ENCODE measurements around the gene IFNA21.
"Not testable (repeated sequence)": the region's sequence is repeated elsewhere in the genome, so short reads cannot be mapped to it uniquely, and the experiment has no call there.

IFNA21 gene

GRCh38 chr9:21141427-21141882 is 25.0 kb downstream of the IFNA21 start, which contains the start of gene IFNW1:
Gene IFNW1 (minus strand): TSS chr9:21141832. CDS start chr9:21141570, 262 bp downstream.
- DNase-seq (ENCODE audit: low read depth in 2 of 2) = no peak

DNA sequence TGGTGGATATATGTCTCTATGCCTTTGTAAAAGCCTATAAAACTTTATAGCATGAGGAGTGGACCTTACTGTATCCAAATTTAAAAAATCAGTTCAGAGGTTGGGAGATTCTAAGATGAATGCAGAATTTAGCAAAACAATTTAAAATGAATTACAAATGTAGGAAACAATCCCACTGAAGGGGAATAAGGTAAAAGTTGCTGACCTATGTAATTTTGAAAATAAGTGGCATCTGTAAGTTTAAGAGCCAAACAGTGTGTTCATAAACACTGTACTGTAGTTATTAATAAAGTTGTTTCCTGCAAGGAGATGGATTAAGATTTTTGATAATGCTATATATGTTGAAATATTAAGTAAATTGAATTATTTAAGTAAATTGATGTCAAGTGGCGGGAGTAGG is 29.4 kb downstream of the IFNA21 start:
- DNase-seq (ENCODE audit: low read depth in 2 of 2) = no peak

GRCh38 chr9:21135736-21136135 is 30.7 kb downstream of the IFNA21 start:
- no peak for DNase-seq (ENCODE audit: low read depth in 2 of 2)

DNA sequence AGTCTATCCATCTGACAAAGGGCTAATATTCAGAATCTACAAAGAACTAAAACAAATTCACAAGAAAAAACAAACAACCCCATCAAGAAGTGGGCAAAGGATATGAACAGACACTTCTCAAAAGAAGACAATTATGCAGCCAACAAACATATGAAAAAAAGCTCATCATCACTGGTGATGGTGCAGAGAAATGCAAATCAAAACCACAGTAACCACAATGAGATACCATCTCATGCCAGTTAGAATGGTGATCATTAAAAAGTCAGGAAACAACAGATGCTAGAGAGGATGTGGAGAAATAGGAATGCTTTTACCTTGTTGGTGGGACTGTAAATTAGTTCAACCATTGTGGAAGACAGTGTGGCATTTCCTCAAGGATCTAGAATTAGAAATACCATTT is 38.3 kb downstream of the IFNA21 start:
- DNase-seq (ENCODE audit: low read depth in 2 of 2) = not testable (repeated sequence)

GRCh38 chr9:21121595-21122251 is 44.7 kb downstream of the IFNA21 start:
- DNase-seq (ENCODE audit: low read depth in 2 of 2) = no peak

DNA sequence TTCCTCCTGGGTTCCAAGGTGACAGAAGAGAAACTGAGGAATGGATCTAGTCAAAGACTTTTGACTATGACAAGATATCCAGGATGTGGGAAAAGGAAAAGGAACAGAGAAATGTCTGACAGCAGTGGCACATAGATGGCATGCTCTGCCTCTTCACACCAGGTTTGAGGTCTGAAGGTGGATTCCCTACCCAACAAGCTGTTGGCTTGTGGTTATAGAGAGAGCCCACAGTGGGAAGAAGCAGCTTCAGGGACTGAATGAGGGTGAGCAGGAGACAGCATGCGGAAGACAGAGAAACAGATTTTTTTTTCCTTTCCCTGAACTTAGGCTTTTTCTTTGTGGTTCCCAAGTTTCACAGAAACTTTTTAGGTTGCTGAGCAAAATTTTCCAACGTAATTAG is 45.4 kb downstream of the IFNA21 start:
- no peak for DNase-seq (ENCODE audit: low read depth in 2 of 2)

DNA sequence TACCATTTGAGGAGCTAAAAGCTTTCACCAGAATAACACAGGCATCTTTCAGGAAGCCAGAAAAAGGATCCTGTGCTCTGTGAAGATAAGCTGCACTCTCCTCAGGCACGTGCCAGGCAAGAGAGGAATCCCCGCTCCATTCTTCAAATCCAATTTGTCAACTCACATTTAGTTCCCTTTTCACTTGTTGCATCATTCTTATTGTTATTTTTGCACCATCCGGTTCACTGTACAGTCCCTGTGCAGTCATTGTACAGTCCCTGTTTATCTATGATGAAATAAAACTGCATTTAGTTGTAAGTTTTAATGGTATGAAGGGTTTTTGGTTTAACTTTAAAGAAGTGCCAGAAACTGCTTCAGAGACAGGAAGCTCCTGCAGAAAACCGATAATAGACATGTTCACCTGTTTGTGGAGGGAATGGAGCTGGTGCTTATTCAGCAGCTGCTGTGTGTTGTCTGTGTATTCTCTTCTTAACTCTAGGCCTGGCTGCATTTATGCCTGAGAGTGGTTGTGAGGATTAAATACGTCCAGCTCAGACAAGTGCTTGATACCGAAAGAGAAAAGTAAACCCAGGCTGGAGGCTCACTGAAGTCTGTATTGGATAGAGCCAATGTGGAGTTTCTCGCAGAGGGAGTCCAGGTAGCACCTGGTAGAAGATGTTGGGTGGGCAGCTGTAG is 47.2 kb downstream of the IFNA21 start:
- no peak for DNase-seq (ENCODE audit: low read depth in 2 of 2)

Data from stimulated activated CD8-positive, alpha-beta memory T cell treated with anti-CD3 and anti-CD28 coated beads, Interleukin-7, amount 100 ng/mL, for 1 hour (primary cell).